T-helper 2 cell treated with Interferon-gamma antibody and Interleukin-4, amounts not matched to agents 5 μg/mL and 100 μg/mL, for 36 hours (primary cell): Measurements from ENCODE around the gene PRKRIP1.
"Not testable (repeated sequence)": the region's sequence is repeated elsewhere in the genome, so short reads cannot be mapped to it uniquely, and the experiment has no call there.

ENCODE experiments used
- DNase-seq: peaks from one replicate; pipeline ENCODE4 v3.0.0; 2021; ENCODE audit warnings: low spot score
- H3K27ac Mint-ChIP-seq: one replicate; pipeline ENCODE4 v1.8.0; 2021; ENCODE audit warnings: mild to moderate bottlenecking, mixed read lengths
- H3K27me3 Mint-ChIP-seq: one replicate; pipeline ENCODE4 v1.8.0; 2021; ENCODE audit warnings: low read depth, mixed read lengths
- H3K36me3 Mint-ChIP-seq: one replicate; pipeline ENCODE4 v1.8.0; 2021; ENCODE audit warnings: low read depth, mixed read lengths
- H3K4me1 Mint-ChIP-seq: one replicate; pipeline ENCODE4 v1.8.0; 2021; ENCODE audit warnings: low read depth, mixed read lengths
- H3K4me3 Mint-ChIP-seq: one replicate; pipeline ENCODE4 v1.8.0; 2022; ENCODE audit warnings: mild to moderate bottlenecking, moderate library complexity, mixed read lengths
- H3K9me3 Mint-ChIP-seq: one replicate; pipeline ENCODE4 v1.8.0; 2021; ENCODE audit warnings: mixed read lengths

PRKRIP1 gene

GRCh38 chr7:102390697-102391484, 5.3 kb upstream of the PRKRIP1 start:
- Mint-ChIP-seq H3K27me3 (no peaks in the 10 kb centered on the region), H3K36me3 (peaks cover 18% of the 10 kb centered on the region), H3K4me3 (no peak overlapping the region), H3K9me3 (no peaks in the 10 kb centered on the region), H3K4me1 (peaks cover 5% of the 10 kb centered on the region), H3K27ac (no peak overlapping the region)
- peak; percentile 53 for DNase-seq

DNA sequence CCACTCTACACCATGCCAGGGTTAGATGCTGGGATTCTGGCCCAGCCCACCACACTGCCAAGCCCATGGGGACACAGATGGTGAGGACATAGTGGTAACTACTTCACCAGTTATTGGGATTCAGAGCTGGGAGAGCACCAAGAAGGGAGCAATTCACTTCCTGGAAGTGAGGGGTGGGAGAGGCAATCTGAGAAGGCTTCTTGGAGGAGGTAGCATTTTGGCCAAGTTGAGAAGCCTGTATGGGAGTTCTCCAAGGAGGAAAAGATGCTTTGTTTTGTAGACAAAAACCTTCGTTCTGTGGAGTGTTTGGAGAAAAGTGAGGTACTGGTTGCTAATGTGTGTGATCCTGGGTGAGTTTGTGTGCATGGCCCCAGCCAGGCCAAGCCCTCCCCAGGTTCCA, 3.8 kb upstream of the PRKRIP1 start:
- Mint-ChIP-seq H3K27ac (no peak overlapping the region), H3K27me3 (no peaks in the 10 kb centered on the region), H3K36me3 (peaks cover 18% of the 10 kb centered on the region), H3K4me1 (peaks cover 9% of the 10 kb centered on the region), H3K4me3 (no peak overlapping the region), H3K9me3 (no peaks in the 10 kb centered on the region)
- DNase-seq = no peak

GRCh38 chr7:102393467-102393866, 2.7 kb upstream of the PRKRIP1 start:
- Mint-ChIP-seq H3K27ac (no peak overlapping the region), H3K9me3 (no peaks in the 10 kb centered on the region), H3K4me3 (no peak overlapping the region), H3K4me1 (peaks cover 12% of the 10 kb centered on the region), H3K27me3 (no peaks in the 10 kb centered on the region), H3K36me3 (peaks cover 21% of the 10 kb centered on the region)
- no peak for DNase-seq

GRCh38 chr7:102395592-102395872, 631 bp upstream of the PRKRIP1 start:
- H3K36me3 Mint-ChIP-seq = peaks cover 28% of the 10 kb centered on the region
- H3K4me1 Mint-ChIP-seq = peaks cover 12% of the 10 kb centered on the region

GRCh38 chr7:102396710-102397019, 502 bp downstream of the PRKRIP1 start:
- Mint-ChIP-seq H3K27me3 (no peaks in the 10 kb centered on the region), H3K4me3 (peak overlapping the region; percentile 93), H3K36me3 (peaks cover 33% of the 10 kb centered on the region), H3K9me3 (no peaks in the 10 kb centered on the region), H3K4me1 (peaks cover 12% of the 10 kb centered on the region), H3K27ac (peak overlapping the region; percentile 91)
- DNase-seq = no peak

More at GRCh38 chr7:102395592-102395872, 631 bp upstream of the PRKRIP1 start:
- peak overlapping the region; percentile 93 for H3K4me3 Mint-ChIP-seq
- peak overlapping the region; percentile 50 for H3K27ac Mint-ChIP-seq
- no peaks in the 10 kb centered on the region for H3K9me3 Mint-ChIP-seq
- H3K27me3 Mint-ChIP-seq = no peaks in the 10 kb centered on the region
- no peak for DNase-seq

GRCh38 chr7:102398543-102398942, 2.4 kb downstream of the PRKRIP1 start:
- H3K9me3 Mint-ChIP-seq = no peaks in the 10 kb centered on the region
- H3K27ac Mint-ChIP-seq = no peak overlapping the region
- no peak for DNase-seq
- H3K4me1 Mint-ChIP-seq = peaks cover 12% of the 10 kb centered on the region
- peaks cover 32% of the 10 kb centered on the region for H3K36me3 Mint-ChIP-seq
- H3K27me3 Mint-ChIP-seq = no peaks in the 10 kb centered on the region
- no peak overlapping the region for H3K4me3 Mint-ChIP-seq

- H3K27me3 Mint-ChIP-seq = no peaks in the 10 kb centered on the region
- H3K4me1 Mint-ChIP-seq = peaks cover 16% of the 10 kb centered on the region
- no peak for DNase-seq
- H3K9me3 Mint-ChIP-seq = no peaks in the 10 kb centered on the region
- no peak overlapping the region for H3K27ac Mint-ChIP-seq
- peaks cover 37% of the 10 kb centered on the region for H3K36me3 Mint-ChIP-seq
- H3K4me3 Mint-ChIP-seq = no peak overlapping the region
Observed at GRCh38 chr7:102400360-102400759, 4.2 kb downstream of the PRKRIP1 start.

DNA sequence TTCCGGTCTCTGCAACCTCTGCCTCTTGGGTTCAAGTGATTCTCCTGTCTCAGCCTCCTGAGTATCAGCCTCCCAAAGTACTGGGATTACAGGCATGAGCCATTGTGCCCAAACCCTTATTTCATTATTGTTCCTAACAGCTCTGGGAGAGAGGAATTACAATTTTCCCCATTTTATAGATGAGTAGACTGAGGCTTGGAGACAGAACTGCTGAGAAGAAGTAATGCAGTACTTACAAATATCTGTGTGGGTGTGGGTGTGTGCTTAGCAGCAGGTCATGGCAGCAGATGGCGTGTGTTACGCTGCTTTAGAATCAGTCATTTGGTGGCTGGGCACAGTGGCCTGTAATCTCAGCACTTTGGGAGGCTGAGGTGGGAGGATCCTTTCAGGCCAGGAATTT, 7.4 kb downstream of the PRKRIP1 start:
- Mint-ChIP-seq H3K4me1 (peaks cover 7% of the 10 kb centered on the region), H3K4me3 (no peak overlapping the region), H3K9me3 (no peaks in the 10 kb centered on the region), H3K27ac (no peak overlapping the region), H3K36me3 (peaks cover 51% of the 10 kb centered on the region), H3K27me3 (no peaks in the 10 kb centered on the region)
- no peak for DNase-seq

- no peak overlapping the region for H3K27ac Mint-ChIP-seq
- H3K4me1 Mint-ChIP-seq = peaks cover 7% of the 10 kb centered on the region
- no peak overlapping the region for H3K4me3 Mint-ChIP-seq
- DNase-seq = peak; percentile 34
- H3K27me3 Mint-ChIP-seq = no peaks in the 10 kb centered on the region
- no peaks in the 10 kb centered on the region for H3K9me3 Mint-ChIP-seq
- peaks cover 54% of the 10 kb centered on the region for H3K36me3 Mint-ChIP-seq
Observed at GRCh38 chr7:102404005-102404861, 8.1 kb downstream of the PRKRIP1 start.

DNA sequence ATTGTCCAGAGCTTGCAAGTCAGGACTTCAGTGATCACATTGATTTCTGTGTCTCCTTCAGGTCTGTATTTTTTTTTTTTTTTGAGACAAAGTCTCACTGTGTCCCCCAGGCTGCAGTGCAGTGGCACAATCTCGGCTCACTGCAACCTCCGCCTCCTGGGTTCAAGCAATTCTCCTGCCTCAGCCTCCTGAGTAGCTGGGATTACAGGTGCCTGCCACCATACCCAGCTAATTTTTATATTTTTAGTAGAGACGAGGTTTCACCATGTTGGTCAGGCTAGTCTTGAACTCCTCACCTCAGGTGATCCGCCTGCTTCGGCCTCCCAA, 8.7 kb downstream of the PRKRIP1 start:
- peaks cover 56% of the 10 kb centered on the region for H3K36me3 Mint-ChIP-seq
- H3K27ac Mint-ChIP-seq, H3K4me3 Mint-ChIP-seq, H3K9me3 Mint-ChIP-seq, H3K4me1 Mint-ChIP-seq, DNase-seq, H3K27me3 Mint-ChIP-seq: not testable (repeated sequence)

DNA sequence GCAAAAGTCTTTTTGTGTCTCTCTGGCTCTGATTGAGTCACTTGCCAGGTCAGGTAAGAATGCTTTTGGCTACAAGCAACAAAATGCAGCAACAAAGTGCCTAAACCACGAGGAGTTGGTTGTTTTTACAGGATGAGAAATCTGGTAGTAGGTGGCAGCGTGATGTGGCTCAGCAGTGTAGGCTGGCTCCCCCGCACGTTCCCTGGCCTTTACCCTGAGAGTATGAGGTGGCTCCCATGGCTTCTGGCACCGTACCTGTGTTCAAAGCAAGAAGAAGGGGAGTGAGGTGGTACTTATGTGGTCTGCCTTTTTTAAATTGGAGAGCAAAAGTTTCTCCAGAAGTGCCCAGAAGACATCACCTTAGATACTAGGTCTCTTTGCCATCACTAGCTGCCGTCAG, 11.7 kb downstream of the PRKRIP1 start:
- Mint-ChIP-seq H3K4me3 (no peak overlapping the region), H3K27me3 (no peaks in the 10 kb centered on the region), H3K9me3 (no peaks in the 10 kb centered on the region), H3K27ac (no peak overlapping the region), H3K4me1 (peaks cover 12% of the 10 kb centered on the region), H3K36me3 (peaks cover 64% of the 10 kb centered on the region)
- DNase-seq = no peak

- H3K27me3 Mint-ChIP-seq, H3K9me3 Mint-ChIP-seq, DNase-seq, H3K4me3 Mint-ChIP-seq: not testable (repeated sequence)
- Mint-ChIP-seq H3K4me1 (peaks cover 14% of the 10 kb centered on the region), H3K36me3 (peaks cover 62% of the 10 kb centered on the region), H3K27ac (peak overlapping the region; percentile 52)
Observed at GRCh38 chr7:102408530-102408929, 12.4 kb downstream of the PRKRIP1 start.

DNA sequence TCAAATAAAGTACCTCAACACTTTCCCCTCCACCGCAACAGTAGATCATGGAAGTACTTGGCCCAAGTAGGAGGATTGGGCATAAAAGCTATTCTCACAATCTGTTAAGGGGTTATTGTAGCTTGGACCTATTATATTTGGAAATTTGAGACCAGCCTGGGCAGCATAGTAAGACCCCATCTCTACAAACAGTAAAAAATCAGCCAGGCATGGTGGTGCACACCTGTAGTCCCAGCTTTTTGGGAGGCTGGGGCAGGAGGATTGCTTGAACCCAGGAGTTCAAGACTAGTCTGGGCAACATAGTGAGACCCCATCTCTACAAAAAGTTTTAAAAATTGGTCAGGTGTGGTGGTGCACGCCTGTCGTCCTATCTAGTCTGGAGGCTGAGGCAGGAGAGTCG, 13.2 kb downstream of the PRKRIP1 start:
- Mint-ChIP-seq H3K36me3 (peaks cover 63% of the 10 kb centered on the region), H3K4me1 (peaks cover 15% of the 10 kb centered on the region), H3K4me3 (no peak overlapping the region), H3K27me3 (no peaks in the 10 kb centered on the region), H3K27ac (no peak overlapping the region), H3K9me3 (no peaks in the 10 kb centered on the region)
- DNase-seq = no peak

- H3K27ac Mint-ChIP-seq = no peak overlapping the region
- peaks cover 19% of the 10 kb centered on the region for H3K4me1 Mint-ChIP-seq
- H3K4me3 Mint-ChIP-seq = no peak overlapping the region
- DNase-seq = no peak
- no peaks in the 10 kb centered on the region for H3K27me3 Mint-ChIP-seq
- no peaks in the 10 kb centered on the region for H3K9me3 Mint-ChIP-seq
- H3K36me3 Mint-ChIP-seq = peaks cover 64% of the 10 kb centered on the region
Observed at GRCh38 chr7:102410123-102410522, 14.0 kb downstream of the PRKRIP1 start.
